T-helper 2 cell treated with Interferon-gamma antibody and Interleukin-4, amounts not matched to agents 5 μg/mL and 100 μg/mL, for 36 hours (primary cell): Measurements from ENCODE around the gene PDE6A.

Experiments
- DNase-seq: peaks from one replicate; pipeline ENCODE4 v3.0.0; 2021; ENCODE audit warnings: low spot score
- H3K27ac Mint-ChIP-seq: one replicate; pipeline ENCODE4 v1.8.0; 2021; ENCODE audit warnings: mild to moderate bottlenecking, mixed read lengths
- H3K27me3 Mint-ChIP-seq: one replicate; pipeline ENCODE4 v1.8.0; 2021; ENCODE audit warnings: low read depth, mixed read lengths
- H3K36me3 Mint-ChIP-seq: one replicate; pipeline ENCODE4 v1.8.0; 2021; ENCODE audit warnings: low read depth, mixed read lengths
- H3K4me1 Mint-ChIP-seq: one replicate; pipeline ENCODE4 v1.8.0; 2021; ENCODE audit warnings: low read depth, mixed read lengths
- H3K4me3 Mint-ChIP-seq: one replicate; pipeline ENCODE4 v1.8.0; 2022; ENCODE audit warnings: mild to moderate bottlenecking, moderate library complexity, mixed read lengths
- H3K9me3 Mint-ChIP-seq: one replicate; pipeline ENCODE4 v1.8.0; 2021; ENCODE audit warnings: mixed read lengths

PDE6A gene

GRCh38 chr5:149904293-149904886 lies 40.2 kb downstream of the PDE6A start:
- no peaks in the 10 kb centered on the region for H3K36me3 Mint-ChIP-seq
- H3K27me3 Mint-ChIP-seq = peaks cover 17% of the 10 kb centered on the region
- H3K4me1 Mint-ChIP-seq = peaks cover 16% of the 10 kb centered on the region
- no peak overlapping the region for H3K27ac Mint-ChIP-seq
- DNase-seq = no peak
- H3K4me3 Mint-ChIP-seq = no peak overlapping the region
- no peaks in the 10 kb centered on the region for H3K9me3 Mint-ChIP-seq

GRCh38 chr5:149903404-149903803 lies 41.2 kb downstream of the PDE6A start:
- Mint-ChIP-seq H3K4me1 (peaks cover 16% of the 10 kb centered on the region), H3K27me3 (peaks cover 14% of the 10 kb centered on the region), H3K4me3 (no peak overlapping the region), H3K36me3 (no peaks in the 10 kb centered on the region), H3K9me3 (no peaks in the 10 kb centered on the region), H3K27ac (no peak overlapping the region)
- DNase-seq = no peak

GRCh38 chr5:149902177-149902576 lies 42.4 kb downstream of the PDE6A start:
- peaks cover 10% of the 10 kb centered on the region for H3K27me3 Mint-ChIP-seq
- no peak overlapping the region for H3K4me3 Mint-ChIP-seq
- no peak for DNase-seq
- H3K9me3 Mint-ChIP-seq = no peaks in the 10 kb centered on the region
- H3K36me3 Mint-ChIP-seq = no peaks in the 10 kb centered on the region
- H3K27ac Mint-ChIP-seq = no peak overlapping the region
- peaks cover 16% of the 10 kb centered on the region for H3K4me1 Mint-ChIP-seq

GRCh38 chr5:149901511-149901910 lies 43.1 kb downstream of the PDE6A start:
- Mint-ChIP-seq H3K27me3 (peaks cover 10% of the 10 kb centered on the region), H3K4me1 (peaks cover 18% of the 10 kb centered on the region), H3K36me3 (no peaks in the 10 kb centered on the region), H3K9me3 (no peaks in the 10 kb centered on the region), H3K27ac (no peak overlapping the region), H3K4me3 (no peak overlapping the region)
- no peak for DNase-seq

- peaks cover 16% of the 10 kb centered on the region for H3K27me3 Mint-ChIP-seq
- H3K36me3 Mint-ChIP-seq = no peaks in the 10 kb centered on the region
- H3K9me3 Mint-ChIP-seq = no peaks in the 10 kb centered on the region
- no peak overlapping the region for H3K4me3 Mint-ChIP-seq
- no peak for DNase-seq
- no peak overlapping the region for H3K27ac Mint-ChIP-seq
- peaks cover 19% of the 10 kb centered on the region for H3K4me1 Mint-ChIP-seq
These were observed 44.2 kb downstream of the PDE6A start for GRCh38 chr5:149900390-149900789.

GRCh38 chr5:149898811-149899210 lies 45.8 kb downstream of the PDE6A start:
- Mint-ChIP-seq H3K27ac (no peak overlapping the region), H3K36me3 (no peaks in the 10 kb centered on the region), H3K4me3 (no peak overlapping the region), H3K4me1 (peaks cover 12% of the 10 kb centered on the region), H3K9me3 (no peaks in the 10 kb centered on the region), H3K27me3 (peaks cover 8% of the 10 kb centered on the region)
- no peak for DNase-seq

GRCh38 chr5:149895416-149896345 lies 48.9 kb downstream of the PDE6A start:
- peaks cover 4% of the 10 kb centered on the region for H3K4me1 Mint-ChIP-seq
- H3K4me3 Mint-ChIP-seq = no peak overlapping the region
- no peaks in the 10 kb centered on the region for H3K36me3 Mint-ChIP-seq
- H3K9me3 Mint-ChIP-seq = no peaks in the 10 kb centered on the region
- no peak overlapping the region for H3K27ac Mint-ChIP-seq
- H3K27me3 Mint-ChIP-seq = peaks cover 5% of the 10 kb centered on the region
- no peak for DNase-seq

GRCh38 chr5:149894237-149894636 lies 50.4 kb downstream of the PDE6A start:
- Mint-ChIP-seq H3K36me3 (no peaks in the 10 kb centered on the region), H3K4me1 (peaks cover 4% of the 10 kb centered on the region), H3K27me3 (peaks cover 5% of the 10 kb centered on the region), H3K9me3 (no peaks in the 10 kb centered on the region), H3K27ac (no peak overlapping the region), H3K4me3 (no peak overlapping the region)
- DNase-seq = no peak

GRCh38 chr5:149893403-149893931 lies 51.1 kb downstream of the PDE6A start:
- Mint-ChIP-seq H3K4me3 (no peak overlapping the region), H3K27me3 (peaks cover 7% of the 10 kb centered on the region), H3K9me3 (no peaks in the 10 kb centered on the region), H3K27ac (no peak overlapping the region), H3K36me3 (no peaks in the 10 kb centered on the region), H3K4me1 (peaks cover 4% of the 10 kb centered on the region)
- no peak for DNase-seq

GRCh38 chr5:149892594-149892993 lies 52.0 kb downstream of the PDE6A start:
- peaks cover 7% of the 10 kb centered on the region for H3K27me3 Mint-ChIP-seq
- DNase-seq = no peak
- no peaks in the 10 kb centered on the region for H3K36me3 Mint-ChIP-seq
- H3K27ac Mint-ChIP-seq = no peak overlapping the region
- H3K9me3 Mint-ChIP-seq = no peaks in the 10 kb centered on the region
- peaks cover 4% of the 10 kb centered on the region for H3K4me1 Mint-ChIP-seq
- no peak overlapping the region for H3K4me3 Mint-ChIP-seq

GRCh38 chr5:149888280-149888679 lies 56.3 kb downstream of the PDE6A start:
- Mint-ChIP-seq H3K36me3 (no peaks in the 10 kb centered on the region), H3K27me3 (peaks cover 3% of the 10 kb centered on the region), H3K27ac (no peak overlapping the region), H3K4me1 (no peaks in the 10 kb centered on the region), H3K9me3 (no peaks in the 10 kb centered on the region), H3K4me3 (no peak overlapping the region)
- no peak for DNase-seq

- no peak overlapping the region for H3K4me3 Mint-ChIP-seq
- no peaks in the 10 kb centered on the region for H3K36me3 Mint-ChIP-seq
- no peak for DNase-seq
- no peaks in the 10 kb centered on the region for H3K9me3 Mint-ChIP-seq
- no peak overlapping the region for H3K27ac Mint-ChIP-seq
- H3K4me1 Mint-ChIP-seq = no peaks in the 10 kb centered on the region
- peaks cover 3% of the 10 kb centered on the region for H3K27me3 Mint-ChIP-seq
These were observed 56.9 kb downstream of the PDE6A start for GRCh38 chr5:149887622-149888183.

GRCh38 chr5:149886692-149887470 lies 57.7 kb downstream of the PDE6A start:
- Mint-ChIP-seq H3K27ac (no peak overlapping the region), H3K4me1 (no peaks in the 10 kb centered on the region), H3K4me3 (no peak overlapping the region), H3K36me3 (no peaks in the 10 kb centered on the region), H3K27me3 (peaks cover 3% of the 10 kb centered on the region), H3K9me3 (no peaks in the 10 kb centered on the region)
- DNase-seq = no peak
